RWPE2 (cell line): Measurements from ENCODE around the gene EPS8.

Source experiments
- ATAC-seq: fragments of 200-7000 bp; cut with Tn5 transposase; 3 replicates; pipeline ENCODE4 v1.9.1; 2021; ENCODE audit warnings: low read depth
- DNase-seq: peaks from one replicate; pipeline ENCODE4 v3.0.0-alpha.2; 2020; ENCODE audit warnings: low spot score
- H3K27ac ChIP-seq: fragments of 450-650 bp; 2 replicates; pipeline ENCODE4 v1.5.1; 2017; ENCODE audit warnings: mild to moderate bottlenecking; ENCODE audit not compliant: poor library complexity, severe bottlenecking
- H3K27me3 ChIP-seq: fragments of 250-450 bp; sonication (Bioruptor Pico); 2 replicates; pipeline ENCODE4 v1.5.1; 2021; ENCODE audit warnings: mild to moderate bottlenecking, moderate library complexity; ENCODE audit not compliant: insufficient read depth, poor library complexity, severe bottlenecking
- H3K36me3 ChIP-seq: fragments of 250-450 bp; sonication (Bioruptor Pico); 2 replicates; pipeline ENCODE4 v1.5.1; 2020; ENCODE audit warnings: low read depth, mild to moderate bottlenecking, moderate library complexity
- H3K4me1 ChIP-seq: fragments of 250-450 bp; sonication (Bioruptor Pico); 2 replicates; pipeline ENCODE4 v1.5.1; 2021; ENCODE audit warnings: mild to moderate bottlenecking, moderate library complexity; ENCODE audit not compliant: insufficient read depth, poor library complexity, severe bottlenecking
- H3K4me3 ChIP-seq: fragments of 250-450 bp; sonication (Bioruptor Pico); 2 replicates; pipeline ENCODE4 v1.5.1; 2021; ENCODE audit warnings: mild to moderate bottlenecking, moderate library complexity; ENCODE audit not compliant: severe bottlenecking
- H3K9me3 ChIP-seq: fragments of 250-450 bp; sonication (Bioruptor Pico); 2 replicates; pipeline ENCODE4 v1.5.1; 2021; ENCODE audit warnings: mild to moderate bottlenecking, moderate library complexity; ENCODE audit not compliant: severe bottlenecking
- TF ChIP-seq, protein P1 (sequence below): fragments of 450-650 bp; IDR thresholded peaks from one replicate; pipeline ENCODE4 v1.5.1; 2017; ENCODE audit warnings: mild to moderate bottlenecking, moderate library complexity; ENCODE audit not compliant: poor library complexity, severe bottlenecking

EPS8 gene

DNA sequence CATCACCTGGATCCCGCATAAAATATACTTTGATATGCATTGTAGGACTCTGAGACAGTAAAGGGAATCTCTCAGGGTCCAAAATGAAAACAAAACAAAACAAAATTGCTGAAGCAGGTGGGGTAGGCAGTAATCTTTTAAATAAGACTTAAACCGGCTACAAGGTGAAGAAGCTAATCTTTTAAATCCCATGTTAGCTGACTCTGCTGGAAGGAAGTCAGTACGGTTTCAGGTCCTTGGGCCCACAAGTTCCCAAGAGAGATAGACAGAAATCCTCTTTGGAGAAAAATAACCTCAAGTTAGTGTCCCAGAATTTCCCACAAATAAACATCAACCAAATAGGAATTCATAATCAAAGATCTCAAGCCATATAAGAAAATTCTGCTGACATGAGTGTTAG is 5.0 kb upstream of the EPS8 start:
- Histone ChIP-seq H3K4me3 (no peak overlapping the region), H3K9me3 (no peaks in the 10 kb centered on the region), H3K27ac (no peak overlapping the region), H3K27me3 (no peaks in the 10 kb centered on the region), H3K36me3 (no peaks in the 10 kb centered on the region), H3K4me1 (peaks cover 12% of the 10 kb centered on the region)
- TF ChIP-seq, protein P1, sequence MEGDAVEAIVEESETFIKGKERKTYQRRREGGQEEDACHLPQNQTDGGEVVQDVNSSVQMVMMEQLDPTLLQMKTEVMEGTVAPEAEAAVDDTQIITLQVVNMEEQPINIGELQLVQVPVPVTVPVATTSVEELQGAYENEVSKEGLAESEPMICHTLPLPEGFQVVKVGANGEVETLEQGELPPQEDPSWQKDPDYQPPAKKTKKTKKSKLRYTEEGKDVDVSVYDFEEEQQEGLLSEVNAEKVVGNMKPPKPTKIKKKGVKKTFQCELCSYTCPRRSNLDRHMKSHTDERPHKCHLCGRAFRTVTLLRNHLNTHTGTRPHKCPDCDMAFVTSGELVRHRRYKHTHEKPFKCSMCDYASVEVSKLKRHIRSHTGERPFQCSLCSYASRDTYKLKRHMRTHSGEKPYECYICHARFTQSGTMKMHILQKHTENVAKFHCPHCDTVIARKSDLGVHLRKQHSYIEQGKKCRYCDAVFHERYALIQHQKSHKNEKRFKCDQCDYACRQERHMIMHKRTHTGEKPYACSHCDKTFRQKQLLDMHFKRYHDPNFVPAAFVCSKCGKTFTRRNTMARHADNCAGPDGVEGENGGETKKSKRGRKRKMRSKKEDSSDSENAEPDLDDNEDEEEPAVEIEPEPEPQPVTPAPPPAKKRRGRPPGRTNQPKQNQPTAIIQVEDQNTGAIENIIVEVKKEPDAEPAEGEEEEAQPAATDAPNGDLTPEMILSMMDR: no peak
- DNase-seq: no peak
- no peak for ATAC-seq

DNA sequence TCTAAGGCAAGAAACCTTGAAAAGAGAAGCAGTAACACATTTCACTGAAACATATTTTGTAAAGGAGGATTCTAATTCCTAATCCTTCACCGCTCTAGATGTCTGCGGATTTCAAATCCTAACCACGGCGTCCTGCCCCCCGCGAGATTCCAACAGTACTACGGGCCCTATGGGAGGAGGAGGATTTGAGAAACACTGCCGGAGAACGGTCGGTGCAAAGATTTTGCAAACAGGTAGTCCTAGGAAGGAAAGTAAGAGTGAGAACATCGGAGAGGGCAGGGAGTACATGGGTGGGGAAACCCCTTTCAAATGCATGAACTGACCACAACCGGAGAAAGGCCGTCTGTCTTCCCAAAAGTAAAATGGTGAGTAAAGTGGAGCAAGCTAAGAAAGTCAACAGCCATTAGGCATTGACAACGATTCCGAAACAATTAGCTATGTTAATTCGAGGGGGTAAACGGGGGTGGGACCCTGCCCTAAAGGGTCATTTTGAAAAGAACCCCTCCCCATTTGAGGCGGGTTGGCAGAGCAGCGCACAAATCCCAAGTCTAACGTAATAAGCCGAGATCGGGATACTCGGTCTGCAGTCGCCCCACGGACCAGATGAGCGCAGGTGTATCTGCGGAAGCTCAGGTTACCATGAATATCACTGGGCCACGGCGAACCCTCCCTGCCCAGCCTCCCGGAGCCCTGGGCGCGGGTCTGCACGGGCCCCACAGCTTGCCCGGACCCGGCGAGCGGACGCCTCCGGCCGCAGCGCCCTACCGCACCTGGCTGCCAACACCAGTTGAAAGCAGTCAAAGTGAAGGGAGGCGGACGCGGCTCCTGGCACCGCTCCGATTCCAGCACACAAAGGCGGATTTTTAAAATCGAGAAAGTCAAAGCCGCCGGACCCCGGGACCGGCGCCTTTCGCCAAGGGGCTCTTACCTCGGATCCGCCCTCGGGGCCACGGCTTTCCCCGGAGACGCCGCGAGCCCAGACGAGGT is 662 bp downstream of the EPS8 start:
- Histone ChIP-seq H3K9me3 (no peaks in the 10 kb centered on the region), H3K36me3 (no peaks in the 10 kb centered on the region), H3K4me3 (peak overlapping the region; percentile 62), H3K4me1 (no peaks in the 10 kb centered on the region), H3K27me3 (no peaks in the 10 kb centered on the region), H3K27ac (peak overlapping the region; percentile 36)
- DNase-seq (peak; percentile 40), ATAC-seq (peak; percentile 62)
- TF ChIP-seq, protein P1: no peak

DNA sequence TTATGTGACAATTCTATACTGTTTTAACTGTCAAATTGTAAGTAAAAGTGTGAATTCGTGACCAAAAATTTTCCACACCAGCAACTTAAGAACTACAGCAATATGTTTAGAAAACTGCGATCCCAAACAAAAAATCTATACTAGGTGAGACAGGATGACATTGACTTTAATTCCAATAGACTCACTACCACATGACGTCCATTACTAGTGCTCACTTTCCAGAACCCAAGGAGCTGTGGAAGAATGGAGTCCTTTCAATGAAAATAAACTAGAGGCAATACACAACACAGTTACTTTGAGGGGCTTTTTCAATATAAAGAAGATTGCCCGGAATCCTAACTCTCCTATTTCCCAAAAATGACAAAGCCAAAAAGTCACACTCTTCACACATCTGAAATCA is 1.4 kb downstream of the EPS8 start:
- Histone ChIP-seq H3K4me3 (peak overlapping the region; percentile 62), H3K4me1 (no peaks in the 10 kb centered on the region), H3K36me3 (no peaks in the 10 kb centered on the region), H3K27ac (no peak overlapping the region), H3K27me3 (no peaks in the 10 kb centered on the region), H3K9me3 (no peaks in the 10 kb centered on the region)
- DNase-seq: no peak
- TF ChIP-seq, protein P1: no peak
- no peak for ATAC-seq

DNA sequence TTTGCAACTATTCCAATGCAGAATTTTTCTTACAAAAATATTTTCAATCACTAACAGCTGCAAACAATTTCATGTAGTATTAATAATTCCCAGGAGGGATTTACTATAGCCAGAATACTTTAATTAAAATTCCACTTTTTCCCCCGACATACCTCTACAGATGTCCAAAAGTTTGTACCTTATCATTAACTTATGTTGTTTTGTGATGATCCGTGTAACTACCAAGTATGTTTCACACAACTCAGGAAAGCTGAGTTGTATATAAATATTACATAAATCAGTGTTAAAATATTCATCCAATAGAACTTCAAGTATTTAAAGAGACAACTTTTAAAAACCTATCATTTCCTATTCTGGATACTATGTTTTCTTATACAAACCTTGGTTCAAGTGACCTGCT is 2.4 kb downstream of the EPS8 start:
- H3K36me3 ChIP-seq: no peaks in the 10 kb centered on the region
- H3K9me3 ChIP-seq: no peaks in the 10 kb centered on the region
- H3K4me3 ChIP-seq: no peak overlapping the region
- TF ChIP-seq, protein P1: no peak
- ATAC-seq (no peak), DNase-seq (no peak)
- H3K27me3 ChIP-seq: no peaks in the 10 kb centered on the region
- no peak overlapping the region for H3K27ac ChIP-seq
- no peaks in the 10 kb centered on the region for H3K4me1 ChIP-seq

DNA sequence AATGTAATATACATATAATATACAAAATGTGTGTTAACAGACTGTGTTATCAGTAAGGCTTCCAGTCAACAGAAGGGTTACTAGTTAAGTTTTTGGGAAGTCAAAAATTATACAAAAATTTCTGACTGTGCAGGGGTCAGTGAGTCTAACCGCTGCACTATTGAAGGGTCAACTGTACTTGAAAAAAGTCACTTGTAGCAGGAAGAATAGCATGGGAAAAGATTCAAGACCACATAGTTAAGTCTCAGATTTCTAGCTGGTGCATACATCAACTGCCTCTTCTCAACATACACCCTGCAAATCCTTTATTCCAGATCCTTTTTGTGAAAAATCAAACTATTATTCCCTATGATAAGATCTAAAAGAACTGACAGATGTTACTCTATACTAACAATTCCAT is 5.9 kb downstream of the EPS8 start:
- no peak for ATAC-seq
- TF ChIP-seq, protein P1: no peak
- Histone ChIP-seq H3K36me3 (no peaks in the 10 kb centered on the region), H3K27me3 (no peaks in the 10 kb centered on the region), H3K4me3 (no peak overlapping the region), H3K9me3 (no peaks in the 10 kb centered on the region), H3K4me1 (peaks cover 9% of the 10 kb centered on the region), H3K27ac (no peak overlapping the region)
- no peak for DNase-seq
